ENCODE data around the gene KCNAB2. TPM values are rescaled to one million over a fixed set of nuclear protein-coding genes. Genes with fewer than 3 reads are reported as not detected.

KCNAB2 gene
- total RNA-seq, 2 donors from 2014 or later, result 210 to 232 TPM

DNA sequence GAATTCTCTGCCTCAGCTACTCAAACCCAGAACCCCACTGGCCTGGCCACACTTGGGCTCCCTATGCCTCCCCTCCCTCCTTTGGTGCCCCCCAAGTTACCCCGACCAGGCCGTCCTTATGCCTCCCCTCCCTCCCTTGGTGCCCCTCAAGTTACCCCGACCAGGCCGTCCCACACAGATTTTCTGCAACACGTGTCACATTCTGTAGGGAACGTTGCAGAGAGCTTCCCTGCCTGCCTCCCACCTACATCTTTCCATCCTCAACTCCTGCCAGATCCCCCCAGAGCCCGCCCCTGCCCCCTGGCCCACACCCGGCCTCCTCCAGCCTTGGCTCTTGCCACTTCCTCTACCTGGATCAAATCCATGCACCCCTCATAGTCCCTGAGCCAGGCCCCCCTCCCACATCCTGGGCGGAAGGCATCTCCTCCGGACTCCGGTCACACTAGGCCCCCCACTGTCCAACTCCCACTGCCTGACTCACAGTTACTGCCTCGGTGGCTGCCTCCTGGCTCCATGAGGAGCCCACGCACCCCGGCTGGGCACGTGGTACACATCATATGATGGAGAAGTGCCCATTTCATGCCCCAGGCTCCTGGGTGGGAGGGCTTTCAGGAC lies 41.2 kb downstream of the KCNAB2 start:
- DNase-seq (no peak), ATAC-seq (replicated peaks in 1 of 2) (no peak)
- no peaks in the 10 kb centered on the region for H3K4me1 Mint-ChIP-seq (ENCODE audit: low read depth)
- no peak overlapping the region for H3K4me3 Mint-ChIP-seq
- peaks cover 0 to 2% of the 10 kb centered on the region in 2 donors for H3K36me3 Mint-ChIP-seq (ENCODE audit: insufficient read depth in 2 of 2)
- no peaks in the 10 kb centered on the region for H3K9me3 Mint-ChIP-seq
- no peak overlapping the region for H3K27ac Mint-ChIP-seq
- no peaks in the 10 kb centered on the region for H3K27me3 Mint-ChIP-seq (ENCODE audit: low read depth)

DNA sequence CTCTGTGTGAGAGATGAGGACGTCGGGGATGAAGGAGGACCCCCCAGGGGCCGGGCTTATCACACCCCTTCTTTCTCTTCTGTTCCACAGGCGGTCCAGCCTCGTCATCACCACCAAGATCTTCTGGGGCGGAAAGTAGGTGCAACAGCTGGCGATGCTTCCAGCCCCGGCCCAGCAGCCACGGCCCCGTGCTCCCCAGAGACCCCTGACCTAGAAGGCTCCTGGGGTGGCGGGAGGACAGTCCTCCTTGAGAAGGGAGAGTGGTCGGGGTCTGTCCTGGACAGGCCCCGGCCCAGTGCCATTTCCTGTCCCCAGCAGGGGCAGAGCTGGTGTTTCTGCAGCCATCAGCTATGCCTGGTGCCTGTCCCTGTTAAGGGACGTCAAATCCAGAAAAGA lies 41.7 kb downstream of the KCNAB2 start:
- DNase-seq, result no peak
- H3K4me1 Mint-ChIP-seq (ENCODE audit: low read depth), result no peaks in the 10 kb centered on the region
- peak overlapping the region; percentile 54 for H3K27ac Mint-ChIP-seq
- no peak overlapping the region for H3K4me3 Mint-ChIP-seq
- ATAC-seq (replicated peaks in 1 of 2), result no peak
- H3K9me3 Mint-ChIP-seq, result no peaks in the 10 kb centered on the region
- H3K36me3 Mint-ChIP-seq (ENCODE audit: insufficient read depth in 2 of 2), result no peaks in the 10 kb centered on the region
- H3K27me3 Mint-ChIP-seq (ENCODE audit: low read depth), result no peaks in the 10 kb centered on the region

DNA sequence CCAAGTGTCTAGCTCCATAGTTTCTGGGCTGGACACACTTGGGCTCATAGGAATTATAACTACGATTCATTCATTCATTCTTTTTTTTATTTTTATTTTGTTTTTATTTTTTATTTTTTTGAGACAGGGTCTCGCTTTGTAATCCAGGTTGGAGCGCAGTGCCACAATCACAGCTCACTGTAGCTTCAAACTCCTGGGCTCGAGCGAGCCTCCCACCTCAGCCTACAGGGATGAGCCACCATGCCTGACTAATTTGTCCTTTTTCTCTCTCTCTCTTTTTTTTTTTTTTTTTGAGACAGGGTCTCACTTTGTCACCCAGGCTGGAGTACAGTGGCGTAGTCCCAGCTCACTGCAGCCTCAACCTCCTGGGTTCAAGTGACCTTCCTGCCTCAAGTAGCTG lies 42.3 kb downstream of the KCNAB2 start:
- no peak for ATAC-seq (replicated peaks in 1 of 2)

DNA sequence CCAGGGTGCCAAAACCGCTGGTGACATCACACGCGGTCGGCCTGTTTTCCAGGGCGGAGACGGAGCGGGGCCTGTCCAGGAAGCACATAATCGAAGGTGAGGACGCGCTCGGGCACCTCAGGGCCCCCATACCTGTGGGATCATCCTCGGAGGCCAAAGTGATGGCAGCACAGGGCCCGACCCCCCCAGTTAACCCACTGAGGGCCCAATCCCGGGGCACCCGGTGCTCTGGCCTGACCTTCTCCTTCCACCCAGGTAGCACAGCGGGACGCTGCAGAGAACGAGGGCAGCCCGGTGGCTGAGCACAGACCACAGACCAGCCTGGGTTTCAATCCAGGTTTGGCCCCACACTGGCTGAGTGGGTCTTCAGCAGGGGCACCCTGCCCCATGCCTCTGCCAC lies 43.3 kb downstream of the KCNAB2 start:
- no peak for ATAC-seq (replicated peaks in 1 of 2)
- H3K36me3 Mint-ChIP-seq (ENCODE audit: insufficient read depth in 2 of 2), result no peaks in the 10 kb centered on the region
- H3K4me1 Mint-ChIP-seq (ENCODE audit: low read depth), result no peaks in the 10 kb centered on the region
- H3K4me3 Mint-ChIP-seq, result no peak overlapping the region
- H3K27me3 Mint-ChIP-seq (ENCODE audit: low read depth), result no peaks in the 10 kb centered on the region
- DNase-seq, result no peak
- H3K9me3 Mint-ChIP-seq, result no peaks in the 10 kb centered on the region
- H3K27ac Mint-ChIP-seq, result no peak overlapping the region

More for the DNA sequence above, 42.3 kb downstream of the KCNAB2 start:
- no peak for DNase-seq
- no peak overlapping the region for H3K27ac Mint-ChIP-seq
- no peaks in the 10 kb centered on the region for H3K9me3 Mint-ChIP-seq
- no peaks in the 10 kb centered on the region for H3K4me1 Mint-ChIP-seq (ENCODE audit: low read depth)
- H3K36me3 Mint-ChIP-seq (ENCODE audit: insufficient read depth in 2 of 2), result no peaks in the 10 kb centered on the region
- H3K27me3 Mint-ChIP-seq (ENCODE audit: low read depth), result no peaks in the 10 kb centered on the region
- no peak overlapping the region for H3K4me3 Mint-ChIP-seq

DNA sequence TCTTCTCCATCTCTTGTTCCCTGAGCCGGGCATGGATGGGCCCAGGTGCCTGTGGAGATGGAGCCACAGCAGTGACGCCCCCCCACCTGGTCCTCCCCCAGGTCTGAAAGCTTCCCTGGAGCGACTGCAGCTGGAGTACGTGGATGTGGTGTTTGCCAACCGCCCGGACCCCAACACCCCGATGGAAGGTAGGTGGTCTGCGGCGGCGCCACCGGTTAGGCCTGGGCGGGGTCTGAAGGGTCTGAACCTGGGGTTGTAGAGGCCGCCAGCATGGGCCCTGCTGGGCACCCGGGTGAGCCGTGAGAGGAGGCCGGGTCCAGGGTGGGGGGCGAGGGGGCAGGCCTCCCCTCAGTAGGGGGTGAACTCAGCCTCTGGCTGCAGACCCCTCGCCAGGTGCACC lies 44.6 kb downstream of the KCNAB2 start:
- Mint-ChIP-seq H3K27ac (no peak overlapping the region), H3K9me3 (no peaks in the 10 kb centered on the region), H3K36me3 (ENCODE audit: insufficient read depth in 2 of 2) (no peaks in the 10 kb centered on the region), H3K4me1 (ENCODE audit: low read depth) (no peaks in the 10 kb centered on the region), H3K4me3 (no peak overlapping the region), H3K27me3 (ENCODE audit: low read depth) (no peaks in the 10 kb centered on the region)
- DNase-seq, result no peak
- ATAC-seq (replicated peaks in 1 of 2), result no peak

DNA sequence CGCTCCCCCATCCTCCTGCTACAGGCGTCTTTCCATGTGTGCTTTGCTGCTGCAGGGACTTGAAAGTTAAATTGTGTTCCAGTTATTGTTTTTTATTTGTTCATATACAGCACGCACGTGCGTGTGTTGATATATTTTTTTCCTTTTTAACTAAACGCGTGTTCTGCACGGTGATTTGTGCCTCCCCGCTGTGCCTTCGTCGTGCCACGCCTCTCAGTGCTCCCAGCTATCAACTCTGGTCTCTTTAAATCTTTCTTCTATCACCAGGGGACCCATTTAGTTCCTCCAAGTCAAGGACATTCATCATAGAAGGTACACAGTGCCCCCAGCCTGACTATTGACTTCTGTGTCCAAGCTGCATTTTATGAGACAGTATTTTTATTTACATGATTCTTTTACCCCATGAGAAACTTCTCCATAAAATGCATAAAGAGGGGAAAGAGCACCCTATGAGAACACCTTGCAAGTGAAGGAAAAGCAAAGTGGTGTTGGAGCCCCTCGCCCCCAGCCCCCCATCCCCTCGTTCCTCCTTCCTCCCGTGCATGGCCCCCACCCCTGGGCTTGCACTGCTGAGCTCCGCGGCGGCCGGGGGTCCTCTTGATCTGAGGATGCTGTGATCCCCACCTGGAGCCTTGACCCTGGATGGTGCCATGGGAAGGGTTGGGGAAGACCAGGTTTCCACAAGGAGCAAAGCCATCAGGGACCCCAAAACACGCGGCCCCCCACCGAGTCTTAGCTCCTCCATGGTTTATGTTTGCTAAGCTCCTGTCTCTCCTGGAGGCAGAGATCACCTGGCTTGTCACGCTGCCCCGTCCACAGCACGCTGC lies 45.5 kb downstream of the KCNAB2 start:
- Mint-ChIP-seq H3K27me3 (ENCODE audit: low read depth) (no peaks in the 10 kb centered on the region), H3K4me1 (ENCODE audit: low read depth) (no peaks in the 10 kb centered on the region), H3K27ac (no peak overlapping the region), H3K9me3 (no peaks in the 10 kb centered on the region), H3K36me3 (ENCODE audit: insufficient read depth in 2 of 2) (no peaks in the 10 kb centered on the region), H3K4me3 (no peak overlapping the region)
- ATAC-seq (replicated peaks in 1 of 2), result no peak
- DNase-seq, result no peak

DNA sequence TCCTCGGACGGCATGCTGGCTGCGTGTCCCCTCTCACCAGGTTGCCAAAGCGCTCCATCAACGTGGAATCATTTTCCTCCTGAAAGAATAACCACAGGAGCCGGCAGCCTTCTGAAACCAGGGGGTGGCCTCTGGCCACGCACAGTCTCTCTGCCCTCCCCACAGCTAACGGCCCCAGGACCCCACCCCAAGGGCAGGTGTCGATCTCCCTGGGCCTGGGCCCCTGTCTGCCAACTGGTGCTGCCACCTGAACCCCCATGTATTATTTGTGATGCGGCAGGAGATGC lies 46.1 kb downstream of the KCNAB2 start:
- no peak for DNase-seq
- H3K27ac Mint-ChIP-seq, result no peak overlapping the region

DNA sequence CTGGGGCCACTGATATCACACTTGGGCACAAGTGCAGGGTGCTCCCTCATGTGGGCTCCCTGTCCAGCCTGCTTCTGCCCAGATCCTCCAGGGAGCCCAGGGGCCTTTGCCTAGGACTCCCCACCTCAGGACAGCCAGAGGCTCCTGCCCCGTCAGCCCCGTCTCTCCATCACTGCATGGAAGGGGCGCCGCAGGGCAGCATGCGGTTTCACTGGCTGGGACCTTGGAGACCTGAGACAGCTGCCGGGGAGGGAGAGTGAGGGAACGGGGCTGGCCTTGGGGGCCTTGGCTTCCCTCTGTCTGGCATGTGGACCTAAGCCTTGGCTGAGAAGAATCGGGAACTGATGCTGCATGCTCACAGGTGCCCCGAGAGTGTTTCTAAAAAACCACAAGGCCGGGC lies 46.5 kb downstream of the KCNAB2 start:
- DNase-seq (no peak), ATAC-seq (replicated peaks in 1 of 2) (no peak)
- Mint-ChIP-seq H3K4me1 (ENCODE audit: low read depth) (peaks cover under 1% of the 10 kb centered on the region), H3K27ac (no peak overlapping the region), H3K4me3 (no peak overlapping the region), H3K9me3 (no peaks in the 10 kb centered on the region), H3K36me3 (ENCODE audit: insufficient read depth in 2 of 2) (no peaks in the 10 kb centered on the region), H3K27me3 (ENCODE audit: low read depth) (no peaks in the 10 kb centered on the region)

More for the DNA sequence above, 46.1 kb downstream of the KCNAB2 start:
- no peak overlapping the region for H3K4me3 Mint-ChIP-seq
- no peaks in the 10 kb centered on the region for H3K27me3 Mint-ChIP-seq (ENCODE audit: low read depth)
- no peaks in the 10 kb centered on the region for H3K4me1 Mint-ChIP-seq (ENCODE audit: low read depth)
- no peak for ATAC-seq (replicated peaks in 1 of 2)
- H3K36me3 Mint-ChIP-seq (ENCODE audit: insufficient read depth in 2 of 2), result no peaks in the 10 kb centered on the region
- no peaks in the 10 kb centered on the region for H3K9me3 Mint-ChIP-seq

DNA sequence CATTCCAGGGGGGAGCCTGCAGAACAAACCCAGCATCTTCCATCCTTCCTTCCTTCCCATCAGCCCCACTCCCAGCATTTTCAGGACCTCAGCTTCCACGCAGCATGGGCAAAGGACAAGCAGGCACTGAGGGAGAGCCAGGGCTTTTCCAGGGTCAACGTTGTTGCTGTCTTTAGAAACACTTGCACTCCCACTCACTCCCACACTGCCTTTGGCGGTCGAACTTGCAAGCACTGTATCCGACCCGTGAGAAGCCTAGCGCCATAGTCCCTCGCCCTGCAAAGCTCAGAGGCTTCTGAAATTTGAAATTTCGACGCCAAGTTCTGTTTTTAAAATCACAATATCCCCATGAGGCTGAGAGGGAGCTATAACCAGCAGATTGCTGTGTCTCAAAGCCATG lies 47.4 kb downstream of the KCNAB2 start:
- peaks cover 0 to 7% of the 10 kb centered on the region in 2 donors for H3K36me3 Mint-ChIP-seq (ENCODE audit: insufficient read depth in 2 of 2)
- no peaks in the 10 kb centered on the region for H3K27me3 Mint-ChIP-seq (ENCODE audit: low read depth)
- peaks cover 6% of the 10 kb centered on the region for H3K4me1 Mint-ChIP-seq (ENCODE audit: low read depth)
- H3K27ac Mint-ChIP-seq, result no peak overlapping the region
- H3K4me3 Mint-ChIP-seq, result no peak overlapping the region
- no peak for DNase-seq
- no peaks in the 10 kb centered on the region for H3K9me3 Mint-ChIP-seq
- ATAC-seq (replicated peaks in 1 of 2), result no peak

DNA sequence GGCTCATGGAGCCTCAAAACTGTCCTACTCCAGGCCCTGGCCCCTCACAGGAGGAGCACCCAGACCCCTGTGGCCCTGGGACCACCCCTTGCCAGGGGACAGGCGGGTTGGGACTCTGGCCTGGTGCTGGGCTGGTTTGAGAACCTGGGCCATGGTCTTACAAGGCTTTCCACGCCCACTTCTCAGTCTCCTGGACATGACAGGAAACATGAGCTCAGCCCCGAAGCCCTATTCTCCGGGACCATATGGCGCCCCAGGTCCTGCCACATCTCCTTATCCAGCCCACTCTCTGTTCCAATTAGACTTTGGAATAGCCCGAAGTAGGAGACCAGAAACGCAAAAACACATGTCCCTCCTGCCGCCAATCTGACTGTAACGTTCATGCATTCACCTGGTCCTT lies 47.9 kb downstream of the KCNAB2 start:
- Mint-ChIP-seq H3K36me3 (ENCODE audit: insufficient read depth in 2 of 2) (peaks cover 0 to 9% of the 10 kb centered on the region in 2 donors), H3K4me3 (no peak overlapping the region), H3K27ac (no peak overlapping the region), H3K4me1 (ENCODE audit: low read depth) (peaks cover 6% of the 10 kb centered on the region), H3K27me3 (ENCODE audit: low read depth) (no peaks in the 10 kb centered on the region), H3K9me3 (no peaks in the 10 kb centered on the region)
- no peak for ATAC-seq (replicated peaks in 1 of 2)
- DNase-seq, result no peak

DNA sequence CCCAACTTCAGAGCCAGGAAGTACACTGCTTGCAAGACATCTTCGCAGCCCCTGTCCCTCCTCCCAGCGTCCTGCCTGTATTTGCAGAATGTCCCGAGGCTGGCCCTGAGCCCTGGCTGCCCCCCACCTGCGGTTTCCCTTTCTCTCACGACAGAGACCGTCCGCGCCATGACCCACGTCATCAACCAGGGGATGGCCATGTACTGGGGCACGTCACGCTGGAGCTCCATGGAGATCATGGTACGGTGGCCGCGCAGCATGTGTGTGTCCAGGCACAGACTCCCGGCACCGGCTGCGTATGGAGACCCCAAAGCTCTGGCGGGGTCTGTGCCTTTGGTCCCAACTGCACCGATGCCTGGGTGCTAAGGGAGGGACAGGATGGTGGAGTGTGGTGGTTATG lies 48.6 kb downstream of the KCNAB2 start:
- no peaks in the 10 kb centered on the region for H3K9me3 Mint-ChIP-seq
- H3K36me3 Mint-ChIP-seq (ENCODE audit: insufficient read depth in 2 of 2), result peaks cover 0 to 10% of the 10 kb centered on the region in 2 donors
- no peaks in the 10 kb centered on the region for H3K27me3 Mint-ChIP-seq (ENCODE audit: low read depth)

DNA sequence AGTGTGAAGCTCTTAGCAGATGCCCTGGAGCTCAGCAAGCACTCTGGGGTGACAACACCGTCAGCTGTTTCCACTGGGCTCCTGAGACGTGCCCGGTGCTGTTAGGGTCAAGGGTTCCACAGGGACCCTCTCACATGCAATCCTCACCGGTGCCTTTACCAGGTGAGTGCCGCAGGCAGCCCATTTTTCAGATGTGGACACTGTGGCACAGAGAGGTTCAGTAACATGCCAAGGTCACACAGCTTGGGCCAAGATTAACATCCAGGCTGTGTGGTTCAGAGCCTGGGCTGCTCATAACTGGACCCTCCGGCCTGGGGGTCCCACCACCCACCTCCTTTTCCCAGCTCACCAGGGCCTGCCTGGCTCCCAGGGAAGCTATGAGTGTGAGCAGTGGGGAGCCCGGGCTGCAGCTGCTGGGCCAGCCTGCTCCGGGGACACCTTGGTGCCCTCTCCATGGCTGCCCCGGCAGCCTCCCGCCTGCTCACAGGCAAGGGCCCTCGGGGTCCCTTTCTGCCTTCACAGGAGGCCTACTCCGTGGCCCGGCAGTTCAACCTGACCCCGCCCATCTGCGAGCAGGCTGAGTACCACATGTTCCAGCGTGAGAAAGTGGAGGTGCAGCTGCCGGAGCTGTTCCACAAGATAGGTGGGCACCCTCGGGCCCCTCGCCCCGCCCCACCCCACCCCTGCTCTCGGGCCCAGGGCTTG lies 49.3 kb downstream of the KCNAB2 start:
- no peak overlapping the region for H3K4me3 Mint-ChIP-seq
- ATAC-seq (replicated peaks in 1 of 2) (no peak), DNase-seq (no peak)
- H3K4me1 Mint-ChIP-seq (ENCODE audit: low read depth), result peaks cover 6% of the 10 kb centered on the region
- no peak overlapping the region for H3K27ac Mint-ChIP-seq
- peaks cover 0 to 10% of the 10 kb centered on the region in 2 donors for H3K36me3 Mint-ChIP-seq (ENCODE audit: insufficient read depth in 2 of 2)
- no peaks in the 10 kb centered on the region for H3K9me3 Mint-ChIP-seq
- no peaks in the 10 kb centered on the region for H3K27me3 Mint-ChIP-seq (ENCODE audit: low read depth)

More for the DNA sequence above, 48.6 kb downstream of the KCNAB2 start:
- Mint-ChIP-seq H3K4me1 (ENCODE audit: low read depth) (peaks cover 6% of the 10 kb centered on the region), H3K4me3 (no peak overlapping the region), H3K27ac (no peak overlapping the region)
- ATAC-seq (replicated peaks in 1 of 2) (no peak), DNase-seq (no peak)

DNA sequence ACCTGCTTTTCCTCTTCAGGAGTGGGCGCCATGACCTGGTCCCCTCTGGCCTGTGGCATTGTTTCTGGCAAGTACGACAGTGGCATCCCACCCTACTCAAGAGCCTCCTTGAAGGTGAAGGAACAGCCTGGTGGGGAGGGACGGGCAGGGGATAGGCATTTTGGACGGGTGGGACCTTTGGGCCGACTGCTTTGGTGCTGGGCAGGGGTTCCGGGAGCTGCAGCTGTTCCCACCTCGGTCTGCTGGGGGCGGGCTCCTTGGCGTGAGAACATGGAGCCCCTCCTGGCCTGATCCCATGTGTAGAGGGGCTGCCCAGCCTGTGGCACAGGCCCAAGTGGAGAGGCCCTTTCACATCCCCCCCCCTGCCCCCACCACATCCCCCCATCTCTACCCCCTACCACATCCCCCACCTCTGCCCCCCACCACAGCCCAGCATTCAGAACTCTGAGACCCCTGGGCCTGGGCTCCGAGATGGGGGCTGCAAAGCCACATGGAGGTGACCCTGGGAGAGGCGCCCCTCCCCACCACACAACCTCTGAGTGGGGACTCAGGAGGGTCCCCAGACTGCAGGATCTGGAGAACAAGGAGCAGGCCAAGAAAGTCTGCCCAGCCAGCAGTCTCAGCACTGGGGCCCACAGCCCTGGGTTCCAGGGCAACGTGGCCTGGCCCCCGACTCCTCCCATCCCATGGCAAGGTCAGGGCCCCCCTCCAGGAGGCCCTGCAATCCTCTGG lies 50.0 kb downstream of the KCNAB2 start:
- DNase-seq, result no peak
- H3K36me3 Mint-ChIP-seq (ENCODE audit: insufficient read depth in 2 of 2), result peaks cover 0 to 10% of the 10 kb centered on the region in 2 donors

More for the DNA sequence above, 50.0 kb downstream of the KCNAB2 start:
- Mint-ChIP-seq H3K4me1 (ENCODE audit: low read depth) (peaks cover 6% of the 10 kb centered on the region), H3K27me3 (ENCODE audit: low read depth) (no peaks in the 10 kb centered on the region), H3K9me3 (no peaks in the 10 kb centered on the region), H3K27ac (no peak overlapping the region), H3K4me3 (no peak overlapping the region)
- no peak for ATAC-seq (replicated peaks in 1 of 2)

Measured in activated T-cell treated with anti-CD3 and anti-CD28 coated beads, Interleukin-2, amount 50 U/mL, for 72 hours (primary cell).